Sigmoid colon (tissue), 7 donors: ENCODE data around the gene FTL. TPM values are rescaled to one million over a fixed set of nuclear protein-coding genes. Genes with fewer than 3 reads are reported as not detected.

Source experiments
- DNase-seq: peaks from one replicate; pipeline ENCODE4 v3.0.0-alpha.2; 2019
- H3K27ac ChIP-seq, 4 donors: fragments of 200-600 bp; sonication (generic); one replicate each; pipeline ENCODE4 v1.5.1; 2016 to 2019; ENCODE audit warnings: mild to moderate bottlenecking in 1 of 4
- H3K27me3 ChIP-seq, 3 donors: fragments of 200-600 bp; sonication (generic); one replicate each; pipeline ENCODE4 v1.5.1; 2019; ENCODE audit warnings: mild to moderate bottlenecking in 1 of 3
- H3K36me3 ChIP-seq, 4 donors: fragments of 200-600 bp; sonication (generic); one replicate each; pipeline ENCODE4 v1.5.1; 2016 to 2019
- H3K4me1 ChIP-seq, 4 donors: fragments of 200-600 bp; sonication (generic); one replicate each; pipeline ENCODE4 v1.5.1; 2017 to 2019
- H3K4me3 ChIP-seq, 4 donors: fragments of 200-600 bp; sonication (generic); one replicate each; pipeline ENCODE4 v1.5.1; 2017 to 2019; ENCODE audit warnings: mild to moderate bottlenecking in 2 of 4, moderate library complexity in 1 of 4
- H3K9me3 ChIP-seq, 4 donors: fragments of 200-600 bp in 3 of 4; sonication (generic) in 3 of 4; one replicate each; pipeline versions ENCODE4 v1.5.1 to v1.6.1; 2013 to 2019
- CTCF ChIP-seq, 4 experiments: fragments of 450-650 bp in 3 of 4; fragments of 200-600 bp in 1 of 4; IDR thresholded peaks; one replicate each; pipeline ENCODE4 v1.5.1; 2016 to 2019; ENCODE audit warnings: antibody characterized with exemption in 4 of 4, mild to moderate bottlenecking in 3 of 4, moderate library complexity in 2 of 4
- EP300 ChIP-seq, 4 donors: sonication (generic); formaldehyde crosslinking; IDR thresholded peaks; one replicate each; pipeline ENCODE4 v1.6.1; 2017; ENCODE audit warnings: antibody characterized with exemption in 4 of 4
- POLR2A ChIP-seq, 2 donors: fragments of 450-650 bp; IDR thresholded peaks; one replicate each; pipeline ENCODE4 v1.6.1; 2016; ENCODE audit warnings: antibody characterized with exemption in 2 of 2, mild to moderate bottlenecking in 2 of 2, moderate library complexity in 2 of 2
- POLR2AphosphoS5 ChIP-seq, 4 donors: sonication (generic); formaldehyde crosslinking; IDR thresholded peaks; one replicate each; pipeline ENCODE4 v1.6.1; 2017; ENCODE audit warnings: antibody characterized with exemption in 4 of 4
- WGBS, 2 donors: extraction: QIAGEN DNeasy Blood & Tissue Kit; methylation state at CpG; one replicate each; pipeline ENCODE4 v1.1.7; 2013; 5-methylcytosine and 5-hydroxymethylcytosine counted together
- intact Hi-C: fragments of 100-400 bp; cut with DNase I; formaldehyde crosslinking; loops from one replicate; pipeline ENCODE4 v1.15.1; 2023
- polyA plus RNA-seq, 3 donors: library from polyadenylated mRNA; stranded (reverse); fragments of 200-250 nt; gene quantifications; one replicate each; pipeline ENCODE4 v1.2.3, GENCODE V29; 2013
- total RNA-seq, 4 donors: library from RNA; depleted of rRNA; stranded (reverse); fragments of >200 nt; gene quantifications; one replicate each; pipeline ENCODE4 v1.1.0, GENCODE V29; 2016
- donor health status: healthy with polysubstance abuse.
- donor health status: Bipolar disorder and iron deficiency.
- donor health status: healthy.

The FTL gene
- total and polyA plus RNA-seq, 7 donors, result 2,871 to 9,923 (median 3,503) TPM

- TF ChIP-seq EP300 (IDR thresholded peaks at IDR 0.05) (no peak), POLR2AphosphoS5 (IDR thresholded peaks at IDR 0.05) (peak in 3 of 4 donors; percentile 44 to 51 (median 44)), POLR2A (IDR thresholded peaks at IDR 0.05) (peak in 1 of 2 donors; percentile 73)
- intact Hi-C loops, result loop anchor here (5.0 to 10.0 kb wide), 2 partner anchors 165 to 327 kb away; partner anchors contain the start of gene DBP
- Histone ChIP-seq H3K27me3 (no peaks in the 10 kb centered on the region), H3K4me3 (no peak overlapping the region), H3K36me3 (peaks cover 6 to 18% (median 11%) of the 10 kb centered on the region in 4 donors), H3K9me3 (no peaks in the 10 kb centered on the region), H3K27ac (peak overlapping the region; percentile 91 to 98 (median 95)), H3K4me1 (peaks cover 0 to 43% (median 38%) of the 10 kb centered on the region in 4 donors)
- peak; percentile 80 for DNase-seq
- WGBS, 2 donors, result 22 to 33% methylated on average over 22 of the region's 22 CpGs
These were observed 2.9 kb upstream of the FTL start for GRCh38 chr19:48962029-48962848.

GRCh38 chr19:48962849-48963165 lies 2.3 kb upstream of the FTL start:
- no peak overlapping the region for H3K4me3 ChIP-seq

GRCh38 chr19:48963371-48964204 lies 1.5 kb upstream of the FTL start:
- peaks cover 0 to 51% (median 44%) of the 10 kb centered on the region in 4 donors for H3K4me1 ChIP-seq
- 2 to 8% methylated on average over 28 of the region's 28 CpGs for WGBS, 2 donors
- intact Hi-C loops, result loop anchor here (1.0 to 10.0 kb wide), 4 partner anchors 90 to 329 kb away; partner anchors contain the start of genes DBP and HSD17B14

More at GRCh38 chr19:48962849-48963165, 2.3 kb upstream of the FTL start:
- intact Hi-C loops, result loop anchor here (5.0 to 10.0 kb wide), 2 partner anchors 166 to 328 kb away; partner anchors contain the start of gene DBP
- no peak for DNase-seq
- TF ChIP-seq POLR2AphosphoS5 (IDR thresholded peaks at IDR 0.05), result no peak
- no peak for TF ChIP-seq POLR2A (IDR thresholded peaks at IDR 0.05)
- no peak for TF ChIP-seq CTCF (IDR thresholded peaks at IDR 0.05)
- TF ChIP-seq EP300 (IDR thresholded peaks at IDR 0.05), result no peak
- Histone ChIP-seq H3K27ac (peak overlapping the region; percentile 91 to 98 (median 95)), H3K36me3 (peaks cover 6 to 21% (median 11%) of the 10 kb centered on the region in 4 donors), H3K4me1 (peaks cover 0 to 49% (median 42%) of the 10 kb centered on the region in 4 donors), H3K27me3 (no peaks in the 10 kb centered on the region), H3K9me3 (no peaks in the 10 kb centered on the region)
- WGBS, 2 donors, result 9 to 29% methylated on average over 7 of the region's 7 CpGs

GRCh38 chr19:48964205-48965039 lies 687 bp upstream of the FTL start:
- intact Hi-C loops, result loop anchor here (1.0 to 10.0 kb wide), 4 partner anchors 91 to 330 kb away; partner anchors contain the start of genes DBP and HSD17B14
- H3K36me3 ChIP-seq, result peaks cover 11 to 37% (median 16%) of the 10 kb centered on the region in 4 donors
- no peaks in the 10 kb centered on the region for H3K9me3 ChIP-seq
- H3K27ac ChIP-seq, result peak overlapping the region; percentile 91 to 98 (median 95)
- H3K4me1 ChIP-seq, result peaks cover 0 to 51% (median 44%) of the 10 kb centered on the region in 4 donors
- TF ChIP-seq EP300 (IDR thresholded peaks at IDR 0.05), result no peak
- TF ChIP-seq POLR2AphosphoS5 (IDR thresholded peaks at IDR 0.05), result no peak
- TF ChIP-seq CTCF (IDR thresholded peaks at IDR 0.05), result no peak
- TF ChIP-seq POLR2A (IDR thresholded peaks at IDR 0.05), result no peak
- H3K27me3 ChIP-seq, result no peaks in the 10 kb centered on the region
- H3K4me3 ChIP-seq, result peak overlapping the region; percentile 89 to 95 (median 90)
- no peak for DNase-seq
- WGBS, 2 donors, result 10 to 17% methylated on average over 19 of the region's 19 CpGs

More at GRCh38 chr19:48963371-48964204, 1.5 kb upstream of the FTL start:
- peak; percentile 69 to 89 (median 76) for TF ChIP-seq POLR2AphosphoS5 (IDR thresholded peaks at IDR 0.05)
- peak in 2 of 4 donors; percentile 49 to 52 for TF ChIP-seq EP300 (IDR thresholded peaks at IDR 0.05)
- no peak for TF ChIP-seq CTCF (IDR thresholded peaks at IDR 0.05)
- DNase-seq, result peak; percentile 95
- Histone ChIP-seq H3K27ac (peak overlapping the region; percentile 91 to 98 (median 95)), H3K27me3 (no peaks in the 10 kb centered on the region), H3K36me3 (peaks cover 6 to 28% (median 11%) of the 10 kb centered on the region in 4 donors), H3K4me3 (peak overlapping the region; percentile 24 to 95 (median 90)), H3K9me3 (no peaks in the 10 kb centered on the region)
